ENCODE results near the gene DPEP1.

DNA sequence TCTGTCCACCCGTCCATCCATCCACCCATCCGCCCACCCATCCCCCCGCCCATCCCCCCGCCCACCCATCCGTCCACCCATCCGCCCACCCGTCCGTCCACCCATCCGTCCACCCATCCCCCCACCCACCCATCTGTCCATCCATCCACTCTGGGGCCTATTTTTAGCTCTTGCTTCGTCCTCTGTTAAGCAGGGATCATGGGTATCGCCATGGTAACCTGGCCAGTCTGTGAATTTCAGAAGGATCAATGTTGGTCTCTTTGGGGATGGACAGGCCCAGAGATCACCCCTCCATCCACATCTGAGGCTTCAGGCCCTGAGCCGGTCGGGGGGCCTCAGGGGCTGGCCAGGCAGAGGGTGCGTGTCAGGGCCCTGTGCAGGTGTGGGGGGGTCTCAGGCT lies 15.2 kb upstream of the DPEP1 start:
- TF ChIP-seq, protein P1, sequence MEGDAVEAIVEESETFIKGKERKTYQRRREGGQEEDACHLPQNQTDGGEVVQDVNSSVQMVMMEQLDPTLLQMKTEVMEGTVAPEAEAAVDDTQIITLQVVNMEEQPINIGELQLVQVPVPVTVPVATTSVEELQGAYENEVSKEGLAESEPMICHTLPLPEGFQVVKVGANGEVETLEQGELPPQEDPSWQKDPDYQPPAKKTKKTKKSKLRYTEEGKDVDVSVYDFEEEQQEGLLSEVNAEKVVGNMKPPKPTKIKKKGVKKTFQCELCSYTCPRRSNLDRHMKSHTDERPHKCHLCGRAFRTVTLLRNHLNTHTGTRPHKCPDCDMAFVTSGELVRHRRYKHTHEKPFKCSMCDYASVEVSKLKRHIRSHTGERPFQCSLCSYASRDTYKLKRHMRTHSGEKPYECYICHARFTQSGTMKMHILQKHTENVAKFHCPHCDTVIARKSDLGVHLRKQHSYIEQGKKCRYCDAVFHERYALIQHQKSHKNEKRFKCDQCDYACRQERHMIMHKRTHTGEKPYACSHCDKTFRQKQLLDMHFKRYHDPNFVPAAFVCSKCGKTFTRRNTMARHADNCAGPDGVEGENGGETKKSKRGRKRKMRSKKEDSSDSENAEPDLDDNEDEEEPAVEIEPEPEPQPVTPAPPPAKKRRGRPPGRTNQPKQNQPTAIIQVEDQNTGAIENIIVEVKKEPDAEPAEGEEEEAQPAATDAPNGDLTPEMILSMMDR (conservative IDR thresholded peaks at IDR 0.05; ENCODE audit: low read depth in 2 of 2): no peak
- TF ChIP-seq EZH2 (IDR thresholded peaks at IDR 0.05; ENCODE audit: low read depth, unreplicated experiment) (no peak), JUNB (IDR thresholded peaks at IDR 0.05; ENCODE audit: unreplicated experiment) (no peak), POLR2AphosphoS5 (IDR thresholded peaks at IDR 0.05; ENCODE audit: low read depth) (no peak), EZH2phosphoT487 (IDR thresholded peaks at IDR 0.05; ENCODE audit: unreplicated experiment) (no peak), CREB1 (CRISPR knock-in tag; IDR thresholded peaks at IDR 0.05; ENCODE audit: low read depth) (no peak), NANOG (IDR thresholded peaks at IDR 0.05; ENCODE audit: borderline replicate concordance) (no peak), ZNF114 (CRISPR knock-in tag; IDR thresholded peaks at IDR 0.05) (no peak), ZNF331 (CRISPR knock-in tag; IDR thresholded peaks at IDR 0.05; ENCODE audit: low read depth) (no peak), STAT1 (IDR thresholded peaks at IDR 0.05; ENCODE audit: unreplicated experiment) (no peak)
- TF ChIP-seq, protein P2, sequence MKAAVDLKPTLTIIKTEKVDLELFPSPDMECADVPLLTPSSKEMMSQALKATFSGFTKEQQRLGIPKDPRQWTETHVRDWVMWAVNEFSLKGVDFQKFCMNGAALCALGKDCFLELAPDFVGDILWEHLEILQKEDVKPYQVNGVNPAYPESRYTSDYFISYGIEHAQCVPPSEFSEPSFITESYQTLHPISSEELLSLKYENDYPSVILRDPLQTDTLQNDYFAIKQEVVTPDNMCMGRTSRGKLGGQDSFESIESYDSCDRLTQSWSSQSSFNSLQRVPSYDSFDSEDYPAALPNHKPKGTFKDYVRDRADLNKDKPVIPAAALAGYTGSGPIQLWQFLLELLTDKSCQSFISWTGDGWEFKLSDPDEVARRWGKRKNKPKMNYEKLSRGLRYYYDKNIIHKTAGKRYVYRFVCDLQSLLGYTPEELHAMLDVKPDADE (IDR thresholded peaks at IDR 0.05): no peak

Measured in GM23338 (cell line).